Right lobe of liver (tissue), 6 donors: ENCODE measurements around the gene BORCS6. TPM values are rescaled to one million over a fixed set of nuclear protein-coding genes. Genes with fewer than 3 reads are reported as not detected.

Source experiments
- ATAC-seq, 4 donors: fragments of 200-7000 bp; cut with Tn5 transposase; one replicate each; pipeline ENCODE4 v1.9.1; 2020; ENCODE audit warnings: mild to moderate bottlenecking in 4 of 4, moderate library complexity in 4 of 4
- DNase-seq, 3 donors: peaks; one replicate each; pipeline ENCODE4 v3.0.0-alpha.2; 2020
- H3K27ac ChIP-seq, 3 donors: fragments of 200-600 bp; one replicate each; pipeline ENCODE4 v1.8.0; 2022
- H3K27me3 ChIP-seq, 2 donors: fragments of 200-600 bp; one replicate each; pipeline ENCODE4 v1.8.0; 2022
- H3K36me3 ChIP-seq, 4 donors: fragments of 200-600 bp; sonication (generic) in 1 of 4; one replicate each; pipeline versions ENCODE4 v1.5.1 to v1.8.0; 2017 to 2022; ENCODE audit warnings: control low read depth in 1 of 4
- H3K4me1 ChIP-seq, 4 donors: fragments of 200-600 bp; sonication (generic) in 1 of 4; one replicate each; pipeline versions ENCODE4 v1.5.1 to v1.8.0; 2017 to 2022; ENCODE audit warnings: control low read depth in 1 of 4
- H3K4me3 ChIP-seq, 3 donors: fragments of 200-600 bp; one replicate each; pipeline ENCODE4 v1.8.0; 2022
- H3K9me3 ChIP-seq, 4 donors: fragments of 200-600 bp; sonication (generic) in 1 of 4; one replicate each; pipeline versions ENCODE4 v1.5.1 to v1.8.0; 2017 to 2022; ENCODE audit warnings: control low read depth in 1 of 4
- POLR2A ChIP-seq: fragments of 450-650 bp; IDR thresholded peaks from one replicate; pipeline ENCODE4 v1.6.1; 2017; ENCODE audit warnings: antibody characterized with exemption, mild to moderate bottlenecking
- WGBS: methylation state at CpG from one replicate; pipeline ENCODE4 v1.1.6; 2018; ENCODE audit warnings: low coverage, low lambda C conversion rate; ENCODE audit not compliant: insufficient coverage; ENCODE audit errors: missing lambda C conversion rate; 5-methylcytosine and 5-hydroxymethylcytosine counted together
- intact Hi-C, 2 donors: fragments of 100-400 bp; cut with DNase I; formaldehyde crosslinking; loops; one replicate each; pipeline versions ENCODE4 v1.11.2 to v1.14.1; 2022
- total RNA-seq, 6 experiments: library from RNA; depleted of rRNA in 2 of 6; stranded (reverse); fragments of >200 nt in 2 of 6; fragmentation: NEBNext Ultra II Directional in 3 of 6; extraction: Animal tissue kit (Norgen Biotek cat#: 25700) in 3 of 6; gene quantifications; one replicate each; pipeline versions ENCODE4 v1.1.0 to v1.2.4, GENCODE V29; 2016 to 2023
- TF ChIP-seq, protein P1 (sequence below), 4 donors: fragments of 200-600 bp in 3 of 4; fragments of 450-650 bp in 1 of 4; IDR thresholded peaks; one replicate each; pipeline versions ENCODE4 v1.5.1 to v1.8.0; 2016 to 2022; ENCODE audit warnings: antibody characterized with exemption in 4 of 4, mild to moderate bottlenecking in 2 of 4
- donor health status: DM: no; HTN: yes; CAD: no.
- donor health status: DM: no; HTN: no; CAD: no.
- donor health status: DM: no; HTN: no; CAD: no.
- donor health status: DM: no; HTN: yes; CAD: no.
- donor health status: DM: no; HTN: yes; CAD: no.

BORCS6 gene
- total RNA-seq, 6 experiments from 2014 or later, result 3.1 to 5.3 (median 4.2) TPM

DNA sequence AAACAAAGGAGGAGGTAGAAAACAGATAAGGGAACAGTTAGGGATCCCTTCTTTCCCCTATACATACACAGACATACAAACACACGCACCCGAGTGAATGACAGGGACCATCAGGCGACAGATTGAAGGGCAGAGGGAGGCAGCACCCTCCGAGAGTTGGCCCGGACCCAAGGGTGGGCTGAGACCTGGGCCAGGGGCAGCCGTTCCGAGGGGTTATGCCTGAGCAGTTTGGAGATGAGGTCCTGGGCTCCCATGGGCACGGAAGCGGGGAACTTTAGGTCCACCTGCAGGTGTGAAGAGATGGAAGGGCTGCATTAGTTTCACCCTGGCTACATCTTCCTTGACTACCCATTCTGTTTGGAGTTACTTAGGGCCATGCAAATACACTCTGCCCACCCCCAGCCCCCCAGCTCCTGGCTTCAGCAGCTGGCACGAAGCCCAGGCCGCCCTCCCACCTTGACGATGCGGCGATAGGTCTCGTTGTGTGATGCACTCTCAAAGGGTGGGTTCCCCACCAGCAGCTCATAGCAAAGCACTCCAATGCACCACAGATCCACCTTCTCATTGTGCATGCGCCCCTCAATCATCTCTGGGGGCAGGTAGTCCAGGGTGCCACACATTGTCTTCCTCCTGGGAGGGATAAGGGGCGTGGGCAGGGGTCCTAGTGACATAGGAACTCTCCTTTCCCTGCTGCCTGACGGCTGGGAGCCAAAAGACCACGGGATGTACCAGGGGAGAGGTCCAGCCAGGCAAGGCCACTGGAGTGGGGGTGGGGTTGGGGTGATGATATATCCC is 15.0 kb upstream of the BORCS6 start:
- Histone ChIP-seq H3K36me3 (no peaks in the 10 kb centered on the region), H3K9me3 (no peaks in the 10 kb centered on the region), H3K27me3 (no peaks in the 10 kb centered on the region), H3K4me1 (peaks cover 0 to 1% (median 0%) of the 10 kb centered on the region in 4 donors), H3K27ac (no peak overlapping the region), H3K4me3 (no peak overlapping the region)
- TF ChIP-seq POLR2A, result no peak
- TF ChIP-seq, protein P1, sequence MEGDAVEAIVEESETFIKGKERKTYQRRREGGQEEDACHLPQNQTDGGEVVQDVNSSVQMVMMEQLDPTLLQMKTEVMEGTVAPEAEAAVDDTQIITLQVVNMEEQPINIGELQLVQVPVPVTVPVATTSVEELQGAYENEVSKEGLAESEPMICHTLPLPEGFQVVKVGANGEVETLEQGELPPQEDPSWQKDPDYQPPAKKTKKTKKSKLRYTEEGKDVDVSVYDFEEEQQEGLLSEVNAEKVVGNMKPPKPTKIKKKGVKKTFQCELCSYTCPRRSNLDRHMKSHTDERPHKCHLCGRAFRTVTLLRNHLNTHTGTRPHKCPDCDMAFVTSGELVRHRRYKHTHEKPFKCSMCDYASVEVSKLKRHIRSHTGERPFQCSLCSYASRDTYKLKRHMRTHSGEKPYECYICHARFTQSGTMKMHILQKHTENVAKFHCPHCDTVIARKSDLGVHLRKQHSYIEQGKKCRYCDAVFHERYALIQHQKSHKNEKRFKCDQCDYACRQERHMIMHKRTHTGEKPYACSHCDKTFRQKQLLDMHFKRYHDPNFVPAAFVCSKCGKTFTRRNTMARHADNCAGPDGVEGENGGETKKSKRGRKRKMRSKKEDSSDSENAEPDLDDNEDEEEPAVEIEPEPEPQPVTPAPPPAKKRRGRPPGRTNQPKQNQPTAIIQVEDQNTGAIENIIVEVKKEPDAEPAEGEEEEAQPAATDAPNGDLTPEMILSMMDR (IDR thresholded peaks at IDR 0.05), result no peak
- intact Hi-C loops, result no loop called here
- ATAC-seq (no peak), DNase-seq (no peak)
- WGBS, result 87% methylated on average over 7 of the region's 19 CpGs

DNA sequence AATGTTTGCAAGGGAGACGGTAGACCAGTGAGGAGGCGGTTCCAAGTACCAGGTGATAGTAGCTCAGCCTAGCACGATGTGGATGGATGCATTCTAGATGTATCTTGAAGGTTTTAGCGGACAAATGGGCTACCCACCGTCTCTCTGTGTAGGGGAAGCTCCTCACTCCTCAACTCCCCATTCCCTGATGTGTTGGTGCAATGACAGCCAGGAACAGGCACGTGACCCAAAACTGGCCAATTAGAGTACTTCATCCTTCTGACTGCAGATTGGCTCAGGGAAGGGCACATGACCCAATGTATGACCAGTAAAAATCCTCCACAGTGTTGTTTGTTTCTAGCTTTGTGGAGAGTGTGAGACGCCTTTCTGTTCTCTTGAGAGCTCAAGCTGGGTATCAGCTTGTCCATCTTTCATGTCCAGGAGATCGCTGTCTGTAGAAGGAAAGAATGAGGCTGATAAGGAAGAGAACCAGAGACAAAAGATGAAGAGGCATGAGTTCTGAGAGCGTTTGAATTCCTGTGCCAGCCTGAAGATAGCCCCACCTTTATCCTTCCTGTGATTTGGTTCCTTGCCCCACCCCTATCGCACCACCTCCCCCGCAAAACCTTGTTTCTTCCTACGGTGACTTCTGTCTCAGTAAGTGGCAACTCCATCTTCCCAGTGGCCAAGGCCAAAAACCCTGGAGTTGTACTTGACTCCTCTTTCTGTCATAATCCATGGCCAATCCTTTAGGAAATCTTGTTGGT is 2.3 kb upstream of the BORCS6 start:
- Histone ChIP-seq H3K9me3 (no peaks in the 10 kb centered on the region), H3K36me3 (no peaks in the 10 kb centered on the region), H3K27me3 (no peaks in the 10 kb centered on the region), H3K27ac (peak overlapping the region; percentile 35 to 51 (median 42)), H3K4me1 (peaks cover 0 to 20% (median 3%) of the 10 kb centered on the region in 4 donors), H3K4me3 (peak overlapping the region; percentile 2 to 30 (median 13))
- peak; percentile 52 to 83 (median 68) for DNase-seq
- 9% methylated on average over 11 of the region's 12 CpGs for WGBS
- ATAC-seq, result peak; percentile 27 to 57 (median 50)
- intact Hi-C loops, result no loop called here
- peak; percentile 57 for TF ChIP-seq POLR2A
- TF ChIP-seq, protein P1 (IDR thresholded peaks at IDR 0.05), result no peak

GRCh38 chr17:8190506-8190905 is 526 bp upstream of the BORCS6 start:
- peaks cover 0 to 20% (median 3%) of the 10 kb centered on the region in 4 donors for H3K4me1 ChIP-seq

DNA sequence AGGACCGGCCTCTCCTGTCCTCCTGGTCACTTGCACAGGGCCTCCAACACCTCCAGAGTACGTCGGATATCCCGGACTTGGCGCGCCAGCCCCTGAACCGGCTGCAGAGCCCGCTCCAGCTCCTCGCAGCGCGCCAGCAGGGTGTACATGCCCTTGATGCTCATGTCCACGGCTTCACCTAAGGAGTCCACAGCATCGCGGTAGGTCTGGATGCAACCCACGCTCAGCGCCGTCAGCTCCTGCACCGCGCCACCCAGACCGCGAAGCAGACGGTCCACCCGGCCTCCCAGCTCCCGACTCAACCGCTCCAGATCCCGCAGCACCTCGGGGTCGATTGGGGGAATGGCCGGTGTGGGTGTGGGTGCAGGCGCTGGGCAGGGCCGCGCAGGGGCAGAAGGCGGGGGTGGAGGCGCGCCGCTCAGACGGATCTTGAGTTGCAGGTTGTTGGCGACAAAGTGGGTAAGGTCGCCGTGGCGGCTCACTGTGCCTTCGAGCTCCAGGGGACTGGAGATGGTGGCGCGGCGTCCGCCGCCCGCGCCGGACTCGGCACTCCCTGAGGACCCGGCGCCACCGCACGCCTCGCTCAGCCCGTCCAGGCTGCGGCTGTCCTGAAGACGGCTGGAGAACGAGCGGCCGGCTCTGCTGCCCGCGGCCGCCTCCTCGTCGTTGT is 804 bp downstream of the BORCS6 start:
- Histone ChIP-seq H3K9me3 (no peaks in the 10 kb centered on the region), H3K27me3 (no peaks in the 10 kb centered on the region), H3K27ac (peak overlapping the region; percentile 54 to 92 (median 89)), H3K36me3 (no peaks in the 10 kb centered on the region), H3K4me3 (peak overlapping the region; percentile 57 to 86 (median 79)), H3K4me1 (peaks cover 0 to 20% (median 3%) of the 10 kb centered on the region in 4 donors)
- intact Hi-C loops, result no loop called here
- DNase-seq (peak; percentile 59 to 72 (median 62)), ATAC-seq (no peak)
- 18% methylated on average over 5 of the region's 67 CpGs for WGBS
- TF ChIP-seq, protein P1 (IDR thresholded peaks at IDR 0.05), result no peak
- no peak for TF ChIP-seq POLR2A

More at GRCh38 chr17:8190506-8190905, 526 bp upstream of the BORCS6 start:
- intact Hi-C loops, result no loop called here
- H3K9me3 ChIP-seq, result no peaks in the 10 kb centered on the region
- no peaks in the 10 kb centered on the region for H3K27me3 ChIP-seq
- peak overlapping the region in 1 of 3 donors; percentile 86 for H3K4me3 ChIP-seq
- H3K27ac ChIP-seq, result no peak overlapping the region
- 42% methylated on average over 6 of the region's 6 CpGs for WGBS
- no peak for DNase-seq
- no peak for ATAC-seq
- H3K36me3 ChIP-seq, result no peaks in the 10 kb centered on the region
- TF ChIP-seq, protein P1 (IDR thresholded peaks at IDR 0.05), result no peak
- no peak for TF ChIP-seq POLR2A
